Upper lobe of left lung (tissue), 6 donors: Measurements from ENCODE around the gene KNDC1. TPM values are rescaled to one million over a fixed set of nuclear protein-coding genes. Genes with fewer than 3 reads are reported as not detected.

Source experiments
- ATAC-seq, 2 donors: fragments of 200-7000 bp; cut with Tn5 transposase; one replicate each; pipeline ENCODE4 v1.9.1; 2022; ENCODE audit warnings: mild to moderate bottlenecking in 2 of 2, moderate library complexity in 2 of 2; ENCODE audit not compliant: low FRiP score in 2 of 2
- DNase-seq, 2 donors: peaks; one replicate each; pipeline ENCODE4 v3.0.0-alpha.2; 2019 to 2020
- H3K27ac ChIP-seq, 4 donors: fragments of 200-600 bp; sonication (generic); one replicate each; pipeline ENCODE4 v1.5.1; 2016 to 2019
- H3K27me3 ChIP-seq, 4 donors: fragments of 200-600 bp; sonication (generic); one replicate each; pipeline ENCODE4 v1.5.1; 2017 to 2019
- H3K36me3 ChIP-seq, 4 donors: fragments of 200-600 bp; sonication (generic); one replicate each; pipeline ENCODE4 v1.5.1; 2016 to 2019
- H3K4me1 ChIP-seq, 4 donors: fragments of 200-600 bp; sonication (generic); one replicate each; pipeline ENCODE4 v1.5.1; 2018 to 2019
- H3K4me3 ChIP-seq, 4 donors: fragments of 200-600 bp; sonication (generic); one replicate each; pipeline ENCODE4 v1.5.1; 2017 to 2019; ENCODE audit warnings: mild to moderate bottlenecking in 2 of 4, moderate library complexity in 1 of 4
- H3K9me3 ChIP-seq, 4 donors: fragments of 200-600 bp; sonication (generic); one replicate each; pipeline ENCODE4 v1.5.1; 2018 to 2019
- EP300 ChIP-seq, 4 donors: sonication (generic); formaldehyde crosslinking; IDR thresholded peaks; one replicate each; pipeline ENCODE4 v1.5.1; 2017; ENCODE audit warnings: antibody characterized with exemption in 4 of 4, control low read depth in 2 of 4
- POLR2A ChIP-seq, 4 donors: fragments of 450-650 bp; IDR thresholded peaks; one replicate each; pipeline ENCODE4 v1.5.1; 2016 to 2017; ENCODE audit warnings: antibody characterized with exemption in 4 of 4, mild to moderate bottlenecking in 2 of 4
- POLR2AphosphoS5 ChIP-seq, 2 donors: sonication (generic); formaldehyde crosslinking; IDR thresholded peaks; one replicate each; pipeline ENCODE4 v1.5.1; 2017; ENCODE audit warnings: antibody characterized with exemption in 2 of 2
- WGBS, 2 donors: methylation state at CpG; one replicate each; pipeline ENCODE4 v1.1.5; 2017 to 2018; 5-methylcytosine and 5-hydroxymethylcytosine counted together
- total RNA-seq, 6 donors: library from RNA; depleted of rRNA in 4 of 6; stranded (reverse); fragments of >200 nt in 4 of 6; gene quantifications; one replicate each; pipeline versions ENCODE4 v1.1.0 to v1.2.1, GENCODE V29; 2016 to 2021
- TF ChIP-seq, protein P1 (sequence below), 6 experiments: fragments of 450-650 bp in 4 of 6; fragments of 200-600 bp in 2 of 6; sonication (generic) in 2 of 6; IDR thresholded peaks; one replicate each; pipeline ENCODE4 v1.5.1; 2016 to 2019; ENCODE audit warnings: antibody characterized with exemption in 6 of 6
- donor health status: DM: no; HTN: no; CAD: no; lungs with moderate emphysema.
- donor health status: DM: no; HTN: yes; CAD: no; lungs with severe emphysema.

Gene KNDC1
- total RNA-seq, 6 donors from 2014 or later: 7.1 to 30.3 (median 15.5) TPM

DNA sequence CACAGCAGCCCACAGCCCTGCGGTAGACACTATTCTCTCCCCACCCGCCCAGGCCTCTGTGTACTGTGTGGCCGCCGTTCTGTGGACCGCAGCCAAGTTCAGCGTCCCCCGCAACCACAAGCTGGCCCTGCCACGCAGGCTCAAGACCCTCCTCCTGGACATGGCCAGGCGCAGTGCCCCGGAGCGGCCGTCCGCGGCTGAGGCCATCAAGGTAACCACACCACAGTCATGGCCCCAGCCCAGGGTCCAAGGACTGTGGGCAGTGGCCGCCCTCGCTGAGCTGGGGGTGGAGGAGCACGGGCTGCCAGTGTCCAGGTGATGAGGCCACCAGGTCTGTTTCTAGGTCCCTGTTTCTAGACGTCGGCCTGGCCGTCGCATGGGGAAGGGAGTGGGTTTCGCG, 35.6 kb downstream of the KNDC1 start:
- DNase-seq (peak in 1 of 2 donors; percentile 80), ATAC-seq (peak in 1 of 2 donors; percentile 4)
- Histone ChIP-seq H3K27me3 (no peaks in the 10 kb centered on the region), H3K36me3 (no peaks in the 10 kb centered on the region), H3K4me1 (no peaks in the 10 kb centered on the region), H3K9me3 (no peaks in the 10 kb centered on the region), H3K27ac (no peak overlapping the region), H3K4me3 (no peak overlapping the region)
- 94 to 95% methylated on average over 22 of the region's 23 CpGs for WGBS, 2 donors
- no peak for TF ChIP-seq EP300 (IDR thresholded peaks at IDR 0.05)
- TF ChIP-seq, protein P1, sequence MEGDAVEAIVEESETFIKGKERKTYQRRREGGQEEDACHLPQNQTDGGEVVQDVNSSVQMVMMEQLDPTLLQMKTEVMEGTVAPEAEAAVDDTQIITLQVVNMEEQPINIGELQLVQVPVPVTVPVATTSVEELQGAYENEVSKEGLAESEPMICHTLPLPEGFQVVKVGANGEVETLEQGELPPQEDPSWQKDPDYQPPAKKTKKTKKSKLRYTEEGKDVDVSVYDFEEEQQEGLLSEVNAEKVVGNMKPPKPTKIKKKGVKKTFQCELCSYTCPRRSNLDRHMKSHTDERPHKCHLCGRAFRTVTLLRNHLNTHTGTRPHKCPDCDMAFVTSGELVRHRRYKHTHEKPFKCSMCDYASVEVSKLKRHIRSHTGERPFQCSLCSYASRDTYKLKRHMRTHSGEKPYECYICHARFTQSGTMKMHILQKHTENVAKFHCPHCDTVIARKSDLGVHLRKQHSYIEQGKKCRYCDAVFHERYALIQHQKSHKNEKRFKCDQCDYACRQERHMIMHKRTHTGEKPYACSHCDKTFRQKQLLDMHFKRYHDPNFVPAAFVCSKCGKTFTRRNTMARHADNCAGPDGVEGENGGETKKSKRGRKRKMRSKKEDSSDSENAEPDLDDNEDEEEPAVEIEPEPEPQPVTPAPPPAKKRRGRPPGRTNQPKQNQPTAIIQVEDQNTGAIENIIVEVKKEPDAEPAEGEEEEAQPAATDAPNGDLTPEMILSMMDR (IDR thresholded peaks at IDR 0.05): no peak
- no peak for TF ChIP-seq POLR2AphosphoS5 (IDR thresholded peaks at IDR 0.05)
- TF ChIP-seq POLR2A (IDR thresholded peaks at IDR 0.05): no peak

- no peaks in the 10 kb centered on the region for H3K27me3 ChIP-seq
- WGBS, 2 donors: 57 to 85% methylated on average over 8 to 24 of the region's 24 CpGs
- DNase-seq (peak in 1 of 2 donors; percentile 48), ATAC-seq (no peak)
- no peaks in the 10 kb centered on the region for H3K36me3 ChIP-seq
- H3K4me3 ChIP-seq: no peak overlapping the region
- H3K9me3 ChIP-seq: no peaks in the 10 kb centered on the region
- TF ChIP-seq POLR2AphosphoS5 (IDR thresholded peaks at IDR 0.05) (no peak), POLR2A (IDR thresholded peaks at IDR 0.05) (no peak), EP300 (IDR thresholded peaks at IDR 0.05) (no peak)
- TF ChIP-seq, protein P1 (IDR thresholded peaks at IDR 0.05): no peak
- H3K4me1 ChIP-seq: no peaks in the 10 kb centered on the region
- H3K27ac ChIP-seq: no peak overlapping the region
These were observed 36.3 kb downstream of the KNDC1 start for GRCh38 chr10:133196221-133196915.

GRCh38 chr10:133196936-133197758, 37.1 kb downstream of the KNDC1 start:
- Histone ChIP-seq H3K36me3 (no peaks in the 10 kb centered on the region), H3K27ac (no peak overlapping the region), H3K4me3 (no peak overlapping the region), H3K4me1 (no peaks in the 10 kb centered on the region), H3K9me3 (no peaks in the 10 kb centered on the region), H3K27me3 (no peaks in the 10 kb centered on the region)
- DNase-seq: peak in 1 of 2 donors; percentile 72
- TF ChIP-seq EP300 (IDR thresholded peaks at IDR 0.05) (no peak), POLR2AphosphoS5 (IDR thresholded peaks at IDR 0.05) (no peak), POLR2A (IDR thresholded peaks at IDR 0.05) (no peak)
- TF ChIP-seq, protein P1 (IDR thresholded peaks at IDR 0.05): no peak
- no peak for ATAC-seq
- WGBS, 2 donors: 83 to 84% methylated on average over 20 to 39 of the region's 40 CpGs

- no peak for TF ChIP-seq POLR2AphosphoS5 (IDR thresholded peaks at IDR 0.05)
- no peak for TF ChIP-seq POLR2A (IDR thresholded peaks at IDR 0.05)
- TF ChIP-seq EP300 (IDR thresholded peaks at IDR 0.05): no peak
- TF ChIP-seq, protein P1 (IDR thresholded peaks at IDR 0.05): no peak
- WGBS, 2 donors: 84 to 97% methylated on average over 7 to 9 of the region's 9 CpGs
These were observed 37.8 kb downstream of the KNDC1 start for GRCh38 chr10:133197786-133198185.

More at GRCh38 chr10:133197786-133198185, 37.8 kb downstream of the KNDC1 start:
- no peaks in the 10 kb centered on the region for H3K9me3 ChIP-seq
- H3K4me1 ChIP-seq: no peaks in the 10 kb centered on the region
- ATAC-seq: no peak
- no peak overlapping the region for H3K4me3 ChIP-seq
- H3K36me3 ChIP-seq: no peaks in the 10 kb centered on the region
- no peak overlapping the region for H3K27ac ChIP-seq
- no peaks in the 10 kb centered on the region for H3K27me3 ChIP-seq
- DNase-seq: no peak
